Nephron progenitor cell (in vitro differentiated cells): ENCODE measurements around the gene ZNF226.
A peak's percentile ranks its signal among the peaks of the same experiment; 100 is the strongest.
"Not testable (repeated sequence)": the region's sequence is repeated elsewhere in the genome, so short reads cannot be mapped to it uniquely, and the experiment has no call there.

Experiments used
- DNase-seq: peaks from one replicate; pipeline ENCODE4 v3.0.0; 2021
- H3K27ac Mint-ChIP-seq: 2 replicates; pipeline ENCODE4 v1.8.0; 2021; ENCODE audit warnings: mild to moderate bottlenecking, moderate library complexity, mixed read lengths
- H3K27me3 Mint-ChIP-seq: 2 replicates; pipeline ENCODE4 v1.8.0; 2021; ENCODE audit warnings: mild to moderate bottlenecking, low read depth, mixed read lengths; ENCODE audit not compliant: poor library complexity
- H3K36me3 Mint-ChIP-seq: 2 replicates; pipeline ENCODE4 v1.8.0; 2021; ENCODE audit warnings: low read depth, mixed read lengths
- H3K4me1 Mint-ChIP-seq: 2 replicates; pipeline ENCODE4 v1.8.0; 2021; ENCODE audit warnings: mixed read lengths
- H3K4me3 Mint-ChIP-seq: 2 replicates; pipeline ENCODE4 v1.8.0; 2021; ENCODE audit warnings: mild to moderate bottlenecking, moderate library complexity, mixed read lengths
- H3K9me3 Mint-ChIP-seq: 2 replicates; pipeline ENCODE4 v1.8.0; 2021; ENCODE audit warnings: mild to moderate bottlenecking, moderate library complexity, mixed read lengths
- CTCF ChIP-seq: fragments of 200-600 bp; sonication (generic); IDR thresholded peaks from 2 replicates; pipeline ENCODE4 v1.5.0; 2021; ENCODE audit warnings: antibody characterized with exemption

ZNF226 gene

GRCh38 chr19:44164673-44165512 lies at the start of gene ZNF226:
Gene ZNF226, plus strand, starts transcription at chr19:44165100. Its CDS starts 4,981 bp downstream, at chr19:44170081.
- Mint-ChIP-seq H3K4me1 (peaks cover 23% of the 10 kb centered on the region), H3K27ac (peak within 1 kb of the TSS; percentile 99), H3K27me3 (peaks cover 13% of the 10 kb centered on the region), H3K9me3 (peaks cover 91% of the 10 kb centered on the region), H3K36me3 (peaks cover 50% of the 10 kb centered on the region), H3K4me3 (peak within 1 kb of the TSS; percentile 100)
- TF ChIP-seq CTCF: no peak
- peak; percentile 78 for DNase-seq

- peaks cover 60% of the 10 kb centered on the region for H3K9me3 Mint-ChIP-seq
- peaks cover 12% of the 10 kb centered on the region for H3K36me3 Mint-ChIP-seq
- not testable (repeated sequence) for H3K4me3 Mint-ChIP-seq, H3K4me1 Mint-ChIP-seq, H3K27me3 Mint-ChIP-seq, H3K27ac Mint-ChIP-seq, DNase-seq
These were observed 43.7 kb upstream of the ZNF226 start for GRCh38 chr19:44121162-44121561.

- DNase-seq: no peak
- Mint-ChIP-seq H3K27ac (no peak overlapping the region), H3K4me3 (no peak overlapping the region), H3K9me3 (peaks cover 15% of the 10 kb centered on the region), H3K4me1 (no peaks in the 10 kb centered on the region), H3K27me3 (peaks cover 3% of the 10 kb centered on the region), H3K36me3 (no peaks in the 10 kb centered on the region)
- no peak for TF ChIP-seq CTCF
These were observed 32.9 kb upstream of the ZNF226 start for GRCh38 chr19:44131955-44132354.

- H3K4me3 Mint-ChIP-seq: peak within 1 kb of the TSS; percentile 92
- TF ChIP-seq CTCF: no peak
- peaks cover 2% of the 10 kb centered on the region for H3K27me3 Mint-ChIP-seq
- peaks cover 27% of the 10 kb centered on the region for H3K9me3 Mint-ChIP-seq
- peaks cover 22% of the 10 kb centered on the region for H3K4me1 Mint-ChIP-seq
- H3K36me3 Mint-ChIP-seq: peaks cover 37% of the 10 kb centered on the region
- peak within 1 kb of the TSS; percentile 81 for H3K27ac Mint-ChIP-seq
- DNase-seq: peak; percentile 77
These were observed 23.5 kb upstream of the ZNF226 start, which contains the start of gene ZNF234 for GRCh38 chr19:44141191-44142058. Gene ZNF234, plus strand, starts transcription at chr19:44141554. Its CDS starts 3,079 bp downstream, at chr19:44144633.

- peak; percentile 18 for DNase-seq
- Mint-ChIP-seq H3K27me3 (peaks cover 2% of the 10 kb centered on the region), H3K9me3 (peaks cover 27% of the 10 kb centered on the region), H3K4me3 (peak overlapping the region; percentile 92), H3K36me3 (peaks cover 38% of the 10 kb centered on the region), H3K27ac (no peak overlapping the region), H3K4me1 (peaks cover 22% of the 10 kb centered on the region)
- TF ChIP-seq CTCF: no peak
These were observed 22.9 kb upstream of the ZNF226 start for GRCh38 chr19:44142059-44142433.

GRCh38 chr19:44149776-44150175 lies 15.1 kb upstream of the ZNF226 start:
- no peaks in the 10 kb centered on the region for H3K4me1 Mint-ChIP-seq
- H3K9me3 Mint-ChIP-seq: peaks cover 11% of the 10 kb centered on the region
- no peak overlapping the region for H3K4me3 Mint-ChIP-seq
- H3K27me3 Mint-ChIP-seq: no peaks in the 10 kb centered on the region
- DNase-seq: no peak
- no peak for TF ChIP-seq CTCF
- H3K36me3 Mint-ChIP-seq: peaks cover 84% of the 10 kb centered on the region
- no peak overlapping the region for H3K27ac Mint-ChIP-seq
